Stimulated activated CD8-positive, alpha-beta memory T cell treated with anti-CD3 and anti-CD28 coated beads, Interleukin-15, amount 100 ng/mL, for 1 hour (primary cell): Measurements from ENCODE around the gene NAXE.
"Not testable (repeated sequence)": the region's sequence is repeated elsewhere in the genome, so short reads cannot be mapped to it uniquely, and the experiment has no call there.

ENCODE experiments used
- DNase-seq: peaks from one replicate; pipeline ENCODE4 v3.0.0-alpha.2; 2020; ENCODE audit warnings: low read depth

Gene NAXE

GRCh38 chr1:156593661-156593989 lies 2.0 kb downstream of the NAXE start:
- DNase-seq = no peak

GRCh38 chr1:156594190-156594589 lies 2.6 kb downstream of the NAXE start:
- DNase-seq = no peak

GRCh38 chr1:156595016-156595415 lies 3.4 kb downstream of the NAXE start:
- no peak for DNase-seq

GRCh38 chr1:156596426-156596825 lies 4.8 kb downstream of the NAXE start:
- no peak for DNase-seq

- no peak for DNase-seq
Observed at GRCh38 chr1:156598125-156598524, 6.5 kb downstream of the NAXE start.

GRCh38 chr1:156598731-156599432 lies 7.3 kb downstream of the NAXE start:
- no peak for DNase-seq

- no peak for DNase-seq
Observed at GRCh38 chr1:156599811-156600210, 8.2 kb downstream of the NAXE start.

- no peak for DNase-seq
Observed at GRCh38 chr1:156600733-156601121, 9.2 kb downstream of the NAXE start.

GRCh38 chr1:156601122-156601830 lies 9.7 kb downstream of the NAXE start, which contains the start of gene GPATCH4:
TSS of gene GPATCH4 (minus strand) at chr1:156601479.
- peak; percentile 58 for DNase-seq

- no peak for DNase-seq
Observed at GRCh38 chr1:156601892-156602291, 10.3 kb downstream of the NAXE start.

GRCh38 chr1:156602557-156602993 lies 11.0 kb downstream of the NAXE start:
- DNase-seq = no peak

GRCh38 chr1:156607344-156607743 lies 15.8 kb downstream of the NAXE start:
- not testable (repeated sequence) for DNase-seq

GRCh38 chr1:156608036-156608674 lies 16.6 kb downstream of the NAXE start:
- peak; percentile 41 for DNase-seq

- peak; percentile 38 for DNase-seq
Observed at GRCh38 chr1:156608981-156609380, 17.4 kb downstream of the NAXE start.

- not testable (repeated sequence) for DNase-seq
Observed at GRCh38 chr1:156610072-156610471, 18.5 kb downstream of the NAXE start.

- no peak for DNase-seq
Observed at GRCh38 chr1:156612666-156613065, 21.1 kb downstream of the NAXE start.

- no peak for DNase-seq
Observed at GRCh38 chr1:156615946-156616345, 24.4 kb downstream of the NAXE start.

GRCh38 chr1:156616463-156616862 lies 24.9 kb downstream of the NAXE start:
- DNase-seq = no peak

GRCh38 chr1:156618853-156619581 lies 27.4 kb downstream of the NAXE start, which contains the start of gene HAPLN2:
TSS of gene HAPLN2 (plus strand) at chr1:156619415. CDS start at chr1:156623491, 4,076 bp downstream.
- no peak for DNase-seq

- DNase-seq = no peak
Observed at GRCh38 chr1:156619582-156619955, 28.0 kb downstream of the NAXE start.

GRCh38 chr1:156622581-156623297 lies 31.2 kb downstream of the NAXE start:
- no peak for DNase-seq
